B cell (primary cell): Measurements from ENCODE around the gene PCSK2.

Experiments used
- EZH2 ChIP-seq: IDR thresholded peaks from 2 replicates; pipeline ENCODE4 v1.6.1; 2012; ENCODE audit warnings: borderline replicate concordance, low read depth, mild to moderate bottlenecking, moderate library complexity, low read length; ENCODE audit not compliant: insufficient read depth, poor library complexity, severe bottlenecking
- TF ChIP-seq, protein P1 (sequence below): fragments of 200-600 bp; IDR thresholded peaks from one replicate; pipeline ENCODE4 v1.8.0; 2022; ENCODE audit warnings: antibody characterized with exemption, mild to moderate bottlenecking

DNA sequence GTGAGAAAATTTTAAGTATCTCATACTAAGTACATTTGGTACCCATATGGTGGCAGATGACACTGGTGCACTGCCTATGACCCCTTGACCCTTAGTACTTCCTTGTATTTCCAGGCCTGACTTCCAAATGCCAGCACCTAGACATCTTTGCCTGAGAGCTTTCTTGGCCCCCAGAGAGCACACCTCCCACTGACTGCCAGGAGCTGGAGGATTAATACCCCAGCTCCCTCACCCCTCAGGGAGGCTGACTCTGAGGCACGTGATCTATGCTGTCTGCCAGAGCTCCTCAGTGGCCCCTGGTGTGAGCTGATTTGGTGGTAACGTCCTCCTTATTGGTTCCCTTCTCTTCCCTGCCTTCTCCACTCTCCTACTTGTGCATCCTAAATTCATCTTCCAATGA lies 266.3 kb downstream of the PCSK2 start:
- TF ChIP-seq, protein P1, sequence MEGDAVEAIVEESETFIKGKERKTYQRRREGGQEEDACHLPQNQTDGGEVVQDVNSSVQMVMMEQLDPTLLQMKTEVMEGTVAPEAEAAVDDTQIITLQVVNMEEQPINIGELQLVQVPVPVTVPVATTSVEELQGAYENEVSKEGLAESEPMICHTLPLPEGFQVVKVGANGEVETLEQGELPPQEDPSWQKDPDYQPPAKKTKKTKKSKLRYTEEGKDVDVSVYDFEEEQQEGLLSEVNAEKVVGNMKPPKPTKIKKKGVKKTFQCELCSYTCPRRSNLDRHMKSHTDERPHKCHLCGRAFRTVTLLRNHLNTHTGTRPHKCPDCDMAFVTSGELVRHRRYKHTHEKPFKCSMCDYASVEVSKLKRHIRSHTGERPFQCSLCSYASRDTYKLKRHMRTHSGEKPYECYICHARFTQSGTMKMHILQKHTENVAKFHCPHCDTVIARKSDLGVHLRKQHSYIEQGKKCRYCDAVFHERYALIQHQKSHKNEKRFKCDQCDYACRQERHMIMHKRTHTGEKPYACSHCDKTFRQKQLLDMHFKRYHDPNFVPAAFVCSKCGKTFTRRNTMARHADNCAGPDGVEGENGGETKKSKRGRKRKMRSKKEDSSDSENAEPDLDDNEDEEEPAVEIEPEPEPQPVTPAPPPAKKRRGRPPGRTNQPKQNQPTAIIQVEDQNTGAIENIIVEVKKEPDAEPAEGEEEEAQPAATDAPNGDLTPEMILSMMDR, result no peak
- TF ChIP-seq EZH2, result no peak
